ENCODE results near the gene ELF2. TPM values are rescaled to one million over a fixed set of nuclear protein-coding genes. Genes with fewer than 3 reads are reported as not detected.

ELF2 gene
- total RNA-seq (42.5 and 46.9 TPM in 2 replicates), polyA plus RNA-seq (23.8 and 33.1 TPM in 2 replicates)

DNA sequence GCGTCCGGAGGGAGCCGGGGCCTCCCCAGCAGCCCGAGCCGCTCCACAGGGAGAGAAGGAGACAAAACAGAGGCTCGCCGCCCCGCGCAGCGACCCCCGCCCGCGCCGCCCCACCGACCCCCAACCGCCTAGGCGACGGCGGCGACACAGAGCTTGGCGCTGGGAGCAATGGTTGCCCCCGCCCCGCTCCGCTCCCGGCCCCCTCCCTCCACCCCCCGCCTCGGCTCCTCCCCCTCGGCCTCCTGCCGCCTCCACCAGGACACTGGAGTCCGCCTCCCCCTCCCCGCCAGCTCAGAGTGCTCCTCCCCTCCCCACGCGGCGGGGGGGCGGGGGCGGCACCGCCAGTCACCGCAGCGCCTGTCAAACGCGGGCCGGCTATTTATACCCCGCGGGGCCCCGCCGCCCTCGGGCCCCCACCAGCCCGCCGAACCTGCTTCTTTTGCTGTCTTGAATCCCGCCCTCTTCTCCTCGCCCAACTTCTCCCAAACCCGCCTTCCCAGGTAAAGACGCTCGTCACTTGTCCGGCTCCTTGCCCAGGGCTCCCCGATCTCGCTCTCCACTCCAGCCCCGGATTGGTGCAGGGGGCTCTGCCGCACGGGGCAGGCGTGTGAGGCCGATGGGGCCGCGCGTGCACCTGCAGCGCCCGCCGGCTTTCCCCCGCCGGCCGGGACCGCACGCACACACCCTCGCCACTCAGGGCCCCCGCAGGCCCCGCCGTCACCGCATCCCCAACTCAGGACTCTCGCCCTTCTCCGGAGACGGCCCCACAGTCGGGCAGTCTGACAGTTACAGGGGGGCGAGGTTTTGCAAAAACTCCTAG, at the start of gene ELF2:
Gene ELF2 (minus strand): TSS at position 170 of the 820 bp plus-strand sequence. CDS start 39,517 bp downstream, outside the sequence.
- Histone ChIP-seq H3K27me3 (no peaks in the 10 kb centered on the region), H4K20me1 (ENCODE audit: insufficient read depth, poor library complexity, severe bottlenecking) (peaks cover 22% of the 10 kb centered on the region), H3K27ac (peak within 1 kb of the TSS; percentile 100), H3K79me2 (peaks cover 38% of the 10 kb centered on the region), H3K4me1 (ENCODE audit: insufficient read depth) (peaks cover 11% of the 10 kb centered on the region), H2AFZ (peak within 1 kb of the TSS; percentile 97), H3K9me2 (replicated peaks; ENCODE audit: insufficient read depth) (no peaks in the 10 kb centered on the region), H3K4me3 (peak within 1 kb of the TSS; percentile 99), H3K9me3 (ENCODE audit: low read depth) (no peaks in the 10 kb centered on the region), H3K36me3 (replicated peaks; ENCODE audit: insufficient read depth, low read depth) (no peaks in the 10 kb centered on the region), H3K4me2 (peak within 1 kb of the TSS; percentile 95)
- DNase-seq (ENCODE audit: low spot score): peak; percentile 97
- WGBS (ENCODE audit: low lambda C conversion rate, missing lambda C conversion rate): under 1% methylated on average over 18 of the region's 83 CpGs
- TF ChIP-seq EZH2phosphoT487 (IDR thresholded peaks at IDR 0.05; ENCODE audit: low read depth, severe bottlenecking, unreplicated experiment) (no peak), EZH2 (IDR thresholded peaks at IDR 0.05; ENCODE audit: borderline replicate concordance) (no peak)
- TF ChIP-seq, protein P1, sequence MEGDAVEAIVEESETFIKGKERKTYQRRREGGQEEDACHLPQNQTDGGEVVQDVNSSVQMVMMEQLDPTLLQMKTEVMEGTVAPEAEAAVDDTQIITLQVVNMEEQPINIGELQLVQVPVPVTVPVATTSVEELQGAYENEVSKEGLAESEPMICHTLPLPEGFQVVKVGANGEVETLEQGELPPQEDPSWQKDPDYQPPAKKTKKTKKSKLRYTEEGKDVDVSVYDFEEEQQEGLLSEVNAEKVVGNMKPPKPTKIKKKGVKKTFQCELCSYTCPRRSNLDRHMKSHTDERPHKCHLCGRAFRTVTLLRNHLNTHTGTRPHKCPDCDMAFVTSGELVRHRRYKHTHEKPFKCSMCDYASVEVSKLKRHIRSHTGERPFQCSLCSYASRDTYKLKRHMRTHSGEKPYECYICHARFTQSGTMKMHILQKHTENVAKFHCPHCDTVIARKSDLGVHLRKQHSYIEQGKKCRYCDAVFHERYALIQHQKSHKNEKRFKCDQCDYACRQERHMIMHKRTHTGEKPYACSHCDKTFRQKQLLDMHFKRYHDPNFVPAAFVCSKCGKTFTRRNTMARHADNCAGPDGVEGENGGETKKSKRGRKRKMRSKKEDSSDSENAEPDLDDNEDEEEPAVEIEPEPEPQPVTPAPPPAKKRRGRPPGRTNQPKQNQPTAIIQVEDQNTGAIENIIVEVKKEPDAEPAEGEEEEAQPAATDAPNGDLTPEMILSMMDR (IDR thresholded peaks at IDR 0.05; ENCODE audit: poor library complexity): no peak

- Histone ChIP-seq H3K9me2 (replicated peaks; ENCODE audit: insufficient read depth) (no peaks in the 10 kb centered on the region), H4K20me1 (ENCODE audit: insufficient read depth, poor library complexity, severe bottlenecking) (no peaks in the 10 kb centered on the region), H3K36me3 (replicated peaks; ENCODE audit: insufficient read depth, low read depth) (no peaks in the 10 kb centered on the region), H3K79me2 (no peaks in the 10 kb centered on the region), H3K4me2 (no peak overlapping the region), H3K9me3 (ENCODE audit: low read depth) (no peaks in the 10 kb centered on the region), H3K27me3 (no peaks in the 10 kb centered on the region), H3K4me1 (ENCODE audit: insufficient read depth) (no peaks in the 10 kb centered on the region), H3K27ac (no peak overlapping the region), H2AFZ (no peak overlapping the region), H3K4me3 (no peak overlapping the region)
- peak; percentile 14 for DNase-seq (ENCODE audit: low spot score)
- TF ChIP-seq, protein P1 (IDR thresholded peaks at IDR 0.05; ENCODE audit: poor library complexity): no peak
- no peak for TF ChIP-seq EZH2 (IDR thresholded peaks at IDR 0.05; ENCODE audit: borderline replicate concordance)
- no peak for TF ChIP-seq EZH2phosphoT487 (IDR thresholded peaks at IDR 0.05; ENCODE audit: low read depth, severe bottlenecking, unreplicated experiment)
- 88% methylated on average over 2 of the region's 2 CpGs for WGBS (ENCODE audit: low lambda C conversion rate, missing lambda C conversion rate)
These were observed 46.8 kb upstream of the ELF2 start for GRCh38 chr4:139223682-139224317.

GRCh38 chr4:139222215-139222614, 45.2 kb upstream of the ELF2 start:
- WGBS (ENCODE audit: low lambda C conversion rate, missing lambda C conversion rate): 87% methylated on average over 5 of the region's 5 CpGs

More at GRCh38 chr4:139222215-139222614, 45.2 kb upstream of the ELF2 start:
- no peak overlapping the region for H2AFZ ChIP-seq
- H3K9me2 ChIP-seq (replicated peaks; ENCODE audit: insufficient read depth): no peaks in the 10 kb centered on the region
- H3K4me2 ChIP-seq: no peak overlapping the region
- H3K27ac ChIP-seq: no peak overlapping the region
- no peaks in the 10 kb centered on the region for H3K4me1 ChIP-seq (ENCODE audit: insufficient read depth)
- TF ChIP-seq, protein P1 (IDR thresholded peaks at IDR 0.05; ENCODE audit: poor library complexity): no peak
- no peak for TF ChIP-seq EZH2 (IDR thresholded peaks at IDR 0.05; ENCODE audit: borderline replicate concordance)
- no peak for TF ChIP-seq EZH2phosphoT487 (IDR thresholded peaks at IDR 0.05; ENCODE audit: low read depth, severe bottlenecking, unreplicated experiment)
- no peaks in the 10 kb centered on the region for H3K27me3 ChIP-seq
- no peak for DNase-seq (ENCODE audit: low spot score)
- H3K36me3 ChIP-seq (replicated peaks; ENCODE audit: insufficient read depth, low read depth): no peaks in the 10 kb centered on the region
- H3K9me3 ChIP-seq (ENCODE audit: low read depth): no peaks in the 10 kb centered on the region
- no peaks in the 10 kb centered on the region for H4K20me1 ChIP-seq (ENCODE audit: insufficient read depth, poor library complexity, severe bottlenecking)
- H3K79me2 ChIP-seq: no peaks in the 10 kb centered on the region
- no peak overlapping the region for H3K4me3 ChIP-seq

All from hepatocyte (in vitro differentiated cells).